ENCODE data around the gene PTPRD. TPM values are rescaled to one million over a fixed set of nuclear protein-coding genes. Genes with fewer than 3 reads are reported as not detected.
A peak's percentile ranks its signal among the peaks of the same experiment; 100 is the strongest.
"Not testable (repeated sequence)": the region's sequence is repeated elsewhere in the genome, so short reads cannot be mapped to it uniquely, and the experiment has no call there.

Gene PTPRD
- total RNA-seq, 1 donor from 2014 or later, result 136 TPM

DNA sequence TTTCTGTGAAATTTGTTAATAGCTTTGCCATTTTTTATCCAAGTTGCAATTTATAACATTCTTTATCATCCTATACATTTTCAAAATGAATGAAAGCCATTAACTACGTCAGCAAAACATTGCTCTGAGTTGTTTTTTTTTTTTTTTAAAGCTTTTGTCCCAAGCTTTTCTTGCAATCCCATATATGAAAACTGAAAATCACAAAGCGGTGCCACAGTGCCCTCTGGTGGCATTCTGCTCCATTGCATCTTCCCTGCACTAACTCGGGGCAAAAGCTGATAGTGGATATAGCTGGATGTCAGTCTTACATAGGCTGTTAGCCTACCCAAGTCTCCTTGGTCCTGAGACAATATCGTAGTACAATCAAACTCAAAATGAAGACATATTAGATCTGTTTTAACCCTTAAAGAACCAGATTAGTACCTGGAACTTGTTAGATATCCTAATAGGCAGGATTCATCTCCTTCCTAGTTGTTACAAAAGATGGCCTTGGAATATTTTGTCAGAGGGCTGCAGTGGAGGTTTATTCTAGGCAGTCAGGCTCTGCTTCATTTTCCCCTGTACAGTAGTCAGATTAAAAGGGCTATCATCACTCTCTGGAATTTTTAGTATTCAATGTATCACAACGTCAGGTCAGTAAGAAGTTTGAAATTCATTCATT, 669.9 kb downstream of the PTPRD start:
- no peaks in the 10 kb centered on the region for H3F3A ChIP-seq (ENCODE audit: low read depth)
- H3K27ac ChIP-seq, result no peak overlapping the region
- no peaks in the 10 kb centered on the region for H3K27me3 ChIP-seq
- no peak overlapping the region for H3K9ac ChIP-seq
- Mint-ChIP-seq H3K9me3 (no peaks in the 10 kb centered on the region), H3K4me3 (no peak overlapping the region), H3K36me3 (no peaks in the 10 kb centered on the region), H3K27me3 (ENCODE audit: insufficient read depth, low read depth) (no peaks in the 10 kb centered on the region), H3K4me1 (no peaks in the 10 kb centered on the region), H3K27ac (no peak overlapping the region)
- peak overlapping the region; percentile 80 for H2AFZ ChIP-seq (replicated peaks)
- H3K4me1 ChIP-seq, result peaks cover 18% of the 10 kb centered on the region
- no peak overlapping the region for H3K4me3 ChIP-seq
- no peaks in the 10 kb centered on the region for H3K9me3 ChIP-seq (ENCODE audit: low read depth)
- H3K79me2 ChIP-seq (ENCODE audit: low read depth), result no peaks in the 10 kb centered on the region
- no peaks in the 10 kb centered on the region for H4K20me1 ChIP-seq (ENCODE audit: low read depth)
- H3K4me2 ChIP-seq, result no peak overlapping the region
- DNase-seq (ENCODE audit: low spot score), result peak; percentile 70
- H3K36me3 ChIP-seq, result no peaks in the 10 kb centered on the region
- TF ChIP-seq, protein P1, sequence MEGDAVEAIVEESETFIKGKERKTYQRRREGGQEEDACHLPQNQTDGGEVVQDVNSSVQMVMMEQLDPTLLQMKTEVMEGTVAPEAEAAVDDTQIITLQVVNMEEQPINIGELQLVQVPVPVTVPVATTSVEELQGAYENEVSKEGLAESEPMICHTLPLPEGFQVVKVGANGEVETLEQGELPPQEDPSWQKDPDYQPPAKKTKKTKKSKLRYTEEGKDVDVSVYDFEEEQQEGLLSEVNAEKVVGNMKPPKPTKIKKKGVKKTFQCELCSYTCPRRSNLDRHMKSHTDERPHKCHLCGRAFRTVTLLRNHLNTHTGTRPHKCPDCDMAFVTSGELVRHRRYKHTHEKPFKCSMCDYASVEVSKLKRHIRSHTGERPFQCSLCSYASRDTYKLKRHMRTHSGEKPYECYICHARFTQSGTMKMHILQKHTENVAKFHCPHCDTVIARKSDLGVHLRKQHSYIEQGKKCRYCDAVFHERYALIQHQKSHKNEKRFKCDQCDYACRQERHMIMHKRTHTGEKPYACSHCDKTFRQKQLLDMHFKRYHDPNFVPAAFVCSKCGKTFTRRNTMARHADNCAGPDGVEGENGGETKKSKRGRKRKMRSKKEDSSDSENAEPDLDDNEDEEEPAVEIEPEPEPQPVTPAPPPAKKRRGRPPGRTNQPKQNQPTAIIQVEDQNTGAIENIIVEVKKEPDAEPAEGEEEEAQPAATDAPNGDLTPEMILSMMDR (IDR thresholded peaks at IDR 0.05), result peak; percentile 98
- TF ChIP-seq EZH2 (IDR thresholded peaks at IDR 0.05), result no peak
- TF ChIP-seq EZH2phosphoT487 (IDR thresholded peaks at IDR 0.05), result no peak

- no peaks in the 10 kb centered on the region for H3K36me3 Mint-ChIP-seq
- no peak overlapping the region for H3K4me3 Mint-ChIP-seq
- H3K4me1 ChIP-seq, result peaks cover 6% of the 10 kb centered on the region
- H3F3A ChIP-seq (ENCODE audit: low read depth), result no peaks in the 10 kb centered on the region
- no peaks in the 10 kb centered on the region for H4K20me1 ChIP-seq (ENCODE audit: low read depth)
- TF ChIP-seq, protein P1 (IDR thresholded peaks at IDR 0.05), result no peak
- no peak for TF ChIP-seq EZH2phosphoT487 (IDR thresholded peaks at IDR 0.05)
- no peaks in the 10 kb centered on the region for H3K79me2 ChIP-seq (ENCODE audit: low read depth)
- no peak overlapping the region for H3K27ac ChIP-seq
- H3K9me3 Mint-ChIP-seq, result no peaks in the 10 kb centered on the region
- H3K4me1 Mint-ChIP-seq, result no peaks in the 10 kb centered on the region
- H3K27me3 ChIP-seq, result no peaks in the 10 kb centered on the region
- H2AFZ ChIP-seq (replicated peaks), result no peak overlapping the region
- H3K4me2 ChIP-seq, result no peak overlapping the region
- no peak overlapping the region for H3K27ac Mint-ChIP-seq
- DNase-seq (ENCODE audit: low spot score), result no peak
- H3K9ac ChIP-seq, result no peak overlapping the region
- no peak overlapping the region for H3K4me3 ChIP-seq
- no peaks in the 10 kb centered on the region for H3K9me3 ChIP-seq (ENCODE audit: low read depth)
- no peaks in the 10 kb centered on the region for H3K36me3 ChIP-seq
- H3K27me3 Mint-ChIP-seq (ENCODE audit: insufficient read depth, low read depth), result no peaks in the 10 kb centered on the region
Observed at GRCh38 chr9:9938432-9938831, 674.4 kb downstream of the PTPRD start.

DNA sequence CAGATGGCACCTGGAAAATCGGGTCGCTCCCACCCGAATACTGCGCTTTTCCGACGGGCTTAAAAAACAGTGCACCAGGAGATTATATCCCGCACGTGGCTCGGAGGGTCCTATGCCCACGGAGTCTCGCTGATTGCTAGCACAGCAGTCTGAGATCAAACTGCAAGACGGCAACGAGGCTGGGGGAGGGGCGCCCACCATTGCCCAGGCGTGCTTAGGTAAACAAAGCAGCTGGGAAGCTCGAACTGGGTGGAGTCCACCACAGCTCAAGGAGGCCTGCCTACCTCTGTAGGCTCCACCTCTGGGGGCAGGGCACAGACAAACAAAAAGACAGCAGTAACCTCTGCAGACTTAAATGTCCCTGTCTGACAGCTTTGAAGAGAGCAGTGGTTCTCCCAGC, 681.3 kb downstream of the PTPRD start:
- not testable (repeated sequence) for H3K27me3 Mint-ChIP-seq (ENCODE audit: insufficient read depth, low read depth); H3K4me3 Mint-ChIP-seq

DNA sequence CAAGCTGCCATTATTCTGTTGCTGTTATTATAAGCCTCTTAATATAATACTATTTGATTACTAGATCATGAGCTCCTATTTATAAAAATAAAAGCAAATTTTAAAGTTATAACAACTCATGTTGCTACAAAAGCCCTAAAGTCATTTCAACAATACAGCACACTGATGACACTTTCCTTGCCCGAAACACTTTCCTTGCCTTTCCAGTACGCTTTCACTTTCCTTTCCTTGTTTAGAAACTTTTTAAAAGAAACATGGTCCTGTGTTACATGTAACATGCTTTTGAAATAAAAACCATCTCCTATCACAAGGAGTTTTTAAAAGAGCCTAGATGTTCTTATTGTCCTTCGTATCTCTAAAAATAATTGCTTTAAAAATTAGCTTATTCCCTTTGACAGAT, 688.4 kb downstream of the PTPRD start:
- H3K79me2 ChIP-seq (ENCODE audit: low read depth), result no peaks in the 10 kb centered on the region
- no peak overlapping the region for H3K4me2 ChIP-seq
- no peak overlapping the region for H3K27ac ChIP-seq
- H3K27ac Mint-ChIP-seq, result no peak overlapping the region
- no peaks in the 10 kb centered on the region for H3K27me3 ChIP-seq
- H2AFZ ChIP-seq (replicated peaks), result no peak overlapping the region
- H3K27me3 Mint-ChIP-seq (ENCODE audit: insufficient read depth, low read depth), result no peaks in the 10 kb centered on the region
- TF ChIP-seq EZH2phosphoT487 (IDR thresholded peaks at IDR 0.05) (no peak), EZH2 (IDR thresholded peaks at IDR 0.05) (no peak)
- TF ChIP-seq, protein P1 (IDR thresholded peaks at IDR 0.05), result no peak
- no peak for DNase-seq (ENCODE audit: low spot score)
- no peaks in the 10 kb centered on the region for H3K9me3 ChIP-seq (ENCODE audit: low read depth)
- H3K36me3 Mint-ChIP-seq, result no peaks in the 10 kb centered on the region
- no peak overlapping the region for H3K4me3 ChIP-seq
- peaks cover 7% of the 10 kb centered on the region for H3K4me1 Mint-ChIP-seq
- H3K4me3 Mint-ChIP-seq, result no peak overlapping the region
- H3K4me1 ChIP-seq, result peaks cover 6% of the 10 kb centered on the region
- H3K9me3 Mint-ChIP-seq, result no peaks in the 10 kb centered on the region
- no peaks in the 10 kb centered on the region for H3F3A ChIP-seq (ENCODE audit: low read depth)
- H3K36me3 ChIP-seq, result no peaks in the 10 kb centered on the region
- no peak overlapping the region for H3K9ac ChIP-seq
- no peaks in the 10 kb centered on the region for H4K20me1 ChIP-seq (ENCODE audit: low read depth)

More for the DNA sequence above, 681.3 kb downstream of the PTPRD start:
- H3K4me3 ChIP-seq; H3K79me2 ChIP-seq (ENCODE audit: low read depth); DNase-seq (ENCODE audit: low spot score); H3K36me3 ChIP-seq; H3K9ac ChIP-seq; H3K4me2 ChIP-seq; H3K36me3 Mint-ChIP-seq; H3K27ac Mint-ChIP-seq; H3F3A ChIP-seq (ENCODE audit: low read depth); H3K9me3 ChIP-seq (ENCODE audit: low read depth); H3K4me1 Mint-ChIP-seq; H3K27me3 ChIP-seq; H3K9me3 Mint-ChIP-seq; H4K20me1 ChIP-seq (ENCODE audit: low read depth); H3K27ac ChIP-seq; H2AFZ ChIP-seq (replicated peaks); H3K4me1 ChIP-seq: not testable (repeated sequence)

Measured in neural progenitor cell (in vitro differentiated cells).